ENCODE data around the gene BRPF1.

Gene BRPF1

DNA sequence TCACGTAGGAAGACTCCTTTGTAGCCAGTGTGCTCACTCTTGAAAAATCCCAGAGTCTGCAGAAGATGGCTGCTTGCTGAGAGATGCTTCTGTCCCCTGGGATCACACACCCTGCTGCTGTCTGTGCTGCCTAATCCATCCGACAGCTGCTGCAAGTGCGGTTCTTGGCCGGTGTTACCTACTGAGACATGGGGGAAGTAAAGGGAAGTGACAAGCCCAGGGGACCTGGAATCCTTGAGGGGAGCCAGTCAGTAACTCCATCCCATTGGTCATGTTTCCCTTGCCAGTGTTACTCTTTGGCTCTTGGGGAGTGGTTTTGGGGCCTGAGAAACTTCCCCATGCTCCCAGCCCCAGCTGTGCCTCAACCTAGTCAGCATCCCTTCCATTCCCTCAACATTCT lies 36.2 kb upstream of the BRPF1 start:
- Histone ChIP-seq H3K27me3 (ENCODE audit: insufficient read depth, poor library complexity, severe bottlenecking) (no peaks in the 10 kb centered on the region), H3K27ac (replicated peaks) (no peak overlapping the region), H3K4me3 (replicated peaks; ENCODE audit: insufficient read depth, low read length) (no peak overlapping the region)
- no peak for DNase-seq (ENCODE audit: low read depth in 1 of 2, low spot score in 1 of 2)
- TF ChIP-seq SPI1 (IDR thresholded peaks at IDR 0.05; ENCODE audit: borderline replicate concordance, low read depth) = no peak
- TF ChIP-seq, protein P1, sequence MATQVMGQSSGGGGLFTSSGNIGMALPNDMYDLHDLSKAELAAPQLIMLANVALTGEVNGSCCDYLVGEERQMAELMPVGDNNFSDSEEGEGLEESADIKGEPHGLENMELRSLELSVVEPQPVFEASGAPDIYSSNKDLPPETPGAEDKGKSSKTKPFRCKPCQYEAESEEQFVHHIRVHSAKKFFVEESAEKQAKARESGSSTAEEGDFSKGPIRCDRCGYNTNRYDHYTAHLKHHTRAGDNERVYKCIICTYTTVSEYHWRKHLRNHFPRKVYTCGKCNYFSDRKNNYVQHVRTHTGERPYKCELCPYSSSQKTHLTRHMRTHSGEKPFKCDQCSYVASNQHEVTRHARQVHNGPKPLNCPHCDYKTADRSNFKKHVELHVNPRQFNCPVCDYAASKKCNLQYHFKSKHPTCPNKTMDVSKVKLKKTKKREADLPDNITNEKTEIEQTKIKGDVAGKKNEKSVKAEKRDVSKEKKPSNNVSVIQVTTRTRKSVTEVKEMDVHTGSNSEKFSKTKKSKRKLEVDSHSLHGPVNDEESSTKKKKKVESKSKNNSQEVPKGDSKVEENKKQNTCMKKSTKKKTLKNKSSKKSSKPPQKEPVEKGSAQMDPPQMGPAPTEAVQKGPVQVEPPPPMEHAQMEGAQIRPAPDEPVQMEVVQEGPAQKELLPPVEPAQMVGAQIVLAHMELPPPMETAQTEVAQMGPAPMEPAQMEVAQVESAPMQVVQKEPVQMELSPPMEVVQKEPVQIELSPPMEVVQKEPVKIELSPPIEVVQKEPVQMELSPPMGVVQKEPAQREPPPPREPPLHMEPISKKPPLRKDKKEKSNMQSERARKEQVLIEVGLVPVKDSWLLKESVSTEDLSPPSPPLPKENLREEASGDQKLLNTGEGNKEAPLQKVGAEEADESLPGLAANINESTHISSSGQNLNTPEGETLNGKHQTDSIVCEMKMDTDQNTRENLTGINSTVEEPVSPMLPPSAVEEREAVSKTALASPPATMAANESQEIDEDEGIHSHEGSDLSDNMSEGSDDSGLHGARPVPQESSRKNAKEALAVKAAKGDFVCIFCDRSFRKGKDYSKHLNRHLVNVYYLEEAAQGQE (IDR thresholded peaks at IDR 0.05; ENCODE audit: insufficient replicate concordance, low read depth) = no peak
- no peak for TF ChIP-seq POLR2AphosphoS5 (IDR thresholded peaks at IDR 0.05; ENCODE audit: low read depth)
- TF ChIP-seq GABPA (IDR thresholded peaks at IDR 0.05; ENCODE audit: low read depth) = no peak
- TF ChIP-seq, protein P2, sequence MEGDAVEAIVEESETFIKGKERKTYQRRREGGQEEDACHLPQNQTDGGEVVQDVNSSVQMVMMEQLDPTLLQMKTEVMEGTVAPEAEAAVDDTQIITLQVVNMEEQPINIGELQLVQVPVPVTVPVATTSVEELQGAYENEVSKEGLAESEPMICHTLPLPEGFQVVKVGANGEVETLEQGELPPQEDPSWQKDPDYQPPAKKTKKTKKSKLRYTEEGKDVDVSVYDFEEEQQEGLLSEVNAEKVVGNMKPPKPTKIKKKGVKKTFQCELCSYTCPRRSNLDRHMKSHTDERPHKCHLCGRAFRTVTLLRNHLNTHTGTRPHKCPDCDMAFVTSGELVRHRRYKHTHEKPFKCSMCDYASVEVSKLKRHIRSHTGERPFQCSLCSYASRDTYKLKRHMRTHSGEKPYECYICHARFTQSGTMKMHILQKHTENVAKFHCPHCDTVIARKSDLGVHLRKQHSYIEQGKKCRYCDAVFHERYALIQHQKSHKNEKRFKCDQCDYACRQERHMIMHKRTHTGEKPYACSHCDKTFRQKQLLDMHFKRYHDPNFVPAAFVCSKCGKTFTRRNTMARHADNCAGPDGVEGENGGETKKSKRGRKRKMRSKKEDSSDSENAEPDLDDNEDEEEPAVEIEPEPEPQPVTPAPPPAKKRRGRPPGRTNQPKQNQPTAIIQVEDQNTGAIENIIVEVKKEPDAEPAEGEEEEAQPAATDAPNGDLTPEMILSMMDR (IDR thresholded peaks at IDR 0.05; ENCODE audit: insufficient read depth, low read length) = no peak

DNA sequence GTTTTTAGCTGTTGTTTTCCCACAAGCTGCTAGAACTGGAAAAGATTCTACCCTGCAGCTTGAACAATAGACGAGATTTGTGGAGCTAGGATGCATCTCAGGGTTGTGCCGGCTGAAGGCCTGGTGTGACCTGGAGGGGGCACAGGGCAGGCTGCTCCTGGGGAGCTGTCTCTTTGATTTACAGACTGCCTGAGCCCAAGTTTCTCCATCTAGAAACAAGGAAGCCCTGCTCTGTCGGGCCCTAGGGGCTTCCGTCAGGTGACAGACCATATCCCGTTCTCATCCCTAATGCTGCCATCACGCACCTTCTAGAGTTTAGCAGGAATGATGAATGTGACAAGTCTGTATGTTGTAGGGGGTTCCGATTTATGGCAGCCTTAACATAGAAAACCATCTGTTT lies 35.8 kb upstream of the BRPF1 start:
- no peak overlapping the region for H3K4me3 ChIP-seq (replicated peaks; ENCODE audit: insufficient read depth, low read length)
- TF ChIP-seq, protein P2 (IDR thresholded peaks at IDR 0.05; ENCODE audit: insufficient read depth, low read length) = no peak
- TF ChIP-seq, protein P1 (IDR thresholded peaks at IDR 0.05; ENCODE audit: insufficient replicate concordance, low read depth) = no peak
- TF ChIP-seq POLR2AphosphoS5 (IDR thresholded peaks at IDR 0.05; ENCODE audit: low read depth) = no peak
- DNase-seq (ENCODE audit: low read depth in 1 of 2, low spot score in 1 of 2) = no peak
- H3K27ac ChIP-seq (replicated peaks) = no peak overlapping the region
- H3K27me3 ChIP-seq (ENCODE audit: insufficient read depth, poor library complexity, severe bottlenecking) = no peaks in the 10 kb centered on the region

DNA sequence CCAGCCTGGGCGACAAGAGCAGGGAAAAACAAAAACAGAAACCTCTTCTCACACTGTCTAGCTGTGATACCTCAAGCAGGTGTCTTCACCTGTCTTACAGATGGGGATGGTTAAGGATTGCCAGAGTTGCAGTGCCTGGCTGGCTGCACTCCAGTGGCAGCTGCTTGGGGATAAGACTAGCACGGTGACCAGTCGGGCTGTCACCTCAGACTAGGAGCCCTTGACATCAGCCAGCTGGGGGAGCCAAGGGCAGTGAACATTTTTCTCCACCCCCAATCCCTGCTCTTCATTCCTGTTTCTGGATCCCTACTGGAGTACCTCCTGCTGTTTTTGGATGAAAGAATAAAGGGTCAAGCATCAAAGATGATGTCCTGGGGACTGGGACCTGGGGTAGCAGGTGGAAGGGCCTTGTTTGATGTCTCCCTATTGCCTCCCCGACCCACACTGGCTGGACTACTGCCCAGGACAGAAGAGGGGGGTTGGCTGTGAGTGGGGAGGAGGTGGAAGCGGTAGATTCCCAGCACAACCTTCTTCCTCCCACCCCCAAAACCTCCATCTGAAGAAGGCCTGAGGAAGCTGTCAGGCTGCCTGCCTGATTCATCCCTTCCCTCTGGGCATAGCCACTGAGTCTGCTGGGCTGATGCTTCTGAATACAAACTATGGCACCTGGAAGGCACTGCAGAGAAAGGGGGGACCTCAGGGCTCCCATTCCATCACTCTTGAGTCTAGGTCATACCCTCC lies 34.9 kb upstream of the BRPF1 start:
- Histone ChIP-seq H3K27me3 (ENCODE audit: insufficient read depth, poor library complexity, severe bottlenecking) (no peaks in the 10 kb centered on the region), H3K4me3 (replicated peaks; ENCODE audit: insufficient read depth, low read length) (no peak overlapping the region), H3K27ac (replicated peaks) (no peak overlapping the region)
- TF ChIP-seq POLR2AphosphoS5 (IDR thresholded peaks at IDR 0.05; ENCODE audit: low read depth) (no peak), GABPA (IDR thresholded peaks at IDR 0.05; ENCODE audit: low read depth) (no peak), SPI1 (IDR thresholded peaks at IDR 0.05; ENCODE audit: borderline replicate concordance, low read depth) (no peak)
- TF ChIP-seq, protein P2 (IDR thresholded peaks at IDR 0.05; ENCODE audit: insufficient read depth, low read length) = no peak
- TF ChIP-seq, protein P1 (IDR thresholded peaks at IDR 0.05; ENCODE audit: insufficient replicate concordance, low read depth) = no peak
- no peak for DNase-seq (ENCODE audit: low read depth in 1 of 2, low spot score in 1 of 2)
